ENCODE data around the gene PIAS4.

Gene PIAS4

GRCh38 chr19:4068047-4068966 is 60.8 kb downstream of the PIAS4 start:
- no peak for DNase-seq (ENCODE audit: low read depth)
- H3K4me3 ChIP-seq (ENCODE audit: low read depth, low read length), result peak overlapping the region; percentile 78
- TF ChIP-seq CTCF (conservative IDR thresholded peaks at IDR 0.05; ENCODE audit: low read depth, low read length), result no peak

GRCh38 chr19:4069331-4069959 is 61.9 kb downstream of the PIAS4 start:
- TF ChIP-seq CTCF (conservative IDR thresholded peaks at IDR 0.05; ENCODE audit: low read depth, low read length), result no peak
- DNase-seq (ENCODE audit: low read depth), result no peak
- H3K4me3 ChIP-seq (ENCODE audit: low read depth, low read length), result no peak overlapping the region

GRCh38 chr19:4071610-4072009 is 64.1 kb downstream of the PIAS4 start:
- no peak for TF ChIP-seq CTCF (conservative IDR thresholded peaks at IDR 0.05; ENCODE audit: low read depth, low read length)
- H3K4me3 ChIP-seq (ENCODE audit: low read depth, low read length), result no peak overlapping the region
- no peak for DNase-seq (ENCODE audit: low read depth)

- DNase-seq (ENCODE audit: low read depth), result peak; percentile 44
- H3K4me3 ChIP-seq (ENCODE audit: low read depth, low read length), result no peak overlapping the region
- no peak for TF ChIP-seq CTCF (conservative IDR thresholded peaks at IDR 0.05; ENCODE audit: low read depth, low read length)
Measured at GRCh38 chr19:4075373-4075772, 67.8 kb downstream of the PIAS4 start.

- H3K4me3 ChIP-seq (ENCODE audit: low read depth, low read length), result no peak overlapping the region
- no peak for DNase-seq (ENCODE audit: low read depth)
- TF ChIP-seq CTCF (conservative IDR thresholded peaks at IDR 0.05; ENCODE audit: low read depth, low read length), result no peak
Measured at GRCh38 chr19:4077007-4077374, 69.5 kb downstream of the PIAS4 start.

- H3K4me3 ChIP-seq (ENCODE audit: low read depth, low read length), result peak overlapping the region; percentile 66
- DNase-seq (ENCODE audit: low read depth), result no peak
- TF ChIP-seq CTCF (conservative IDR thresholded peaks at IDR 0.05; ENCODE audit: low read depth, low read length), result no peak
Measured at GRCh38 chr19:4077800-4078684, 70.5 kb downstream of the PIAS4 start.

All from choroid plexus epithelial cell (primary cell).